BE2C (cell line): ENCODE results near the gene RELN.

Source experiments
- DNase-seq: peaks from one replicate; pipeline ENCODE4 v3.0.0-alpha.2; 2020
- H3K27me3 ChIP-seq: fragments of 250-450 bp; sonication (Bioruptor Pico); 2 replicates; pipeline ENCODE4 v1.5.1; 2020; ENCODE audit warnings: mild to moderate bottlenecking
- H3K36me3 ChIP-seq: fragments of 250-450 bp; sonication (Bioruptor Pico); 2 replicates; pipeline ENCODE4 v1.5.1; 2020; ENCODE audit warnings: mild to moderate bottlenecking
- H3K4me1 ChIP-seq: fragments of 250-450 bp; sonication (Bioruptor Pico); 2 replicates; pipeline ENCODE4 v1.5.1; 2020
- H3K4me3 ChIP-seq: 2 replicates; pipeline ENCODE4 v1.5.1; 2011; ENCODE audit warnings: low read depth, low read length
- H3K9me3 ChIP-seq: fragments of 250-450 bp; sonication (Bioruptor Pico); 2 replicates; pipeline ENCODE4 v1.5.1; 2020
- CTCF ChIP-seq: IDR thresholded peaks from 2 replicates; pipeline ENCODE4 v1.5.1; 2012; ENCODE audit warnings: mild to moderate bottlenecking, low read depth, low read length

RELN gene

DNA sequence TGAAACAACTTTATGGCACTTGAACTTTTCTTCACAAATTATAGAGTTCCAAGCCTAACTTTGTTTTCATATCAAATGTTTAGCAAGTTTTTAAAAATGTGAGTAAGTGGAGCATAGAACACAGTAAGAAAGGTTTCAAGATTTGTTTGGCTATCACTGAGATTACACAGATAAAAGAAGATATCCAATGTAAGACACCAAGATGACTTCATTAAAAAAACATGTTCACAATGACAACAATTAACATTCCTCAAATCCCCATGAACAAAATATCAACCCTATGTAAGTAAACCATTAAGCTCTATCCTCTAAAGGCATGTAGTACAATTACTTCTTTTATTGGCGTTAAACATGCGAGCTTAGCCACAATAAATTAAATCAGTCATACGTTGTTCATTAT is 129.7 kb downstream of the RELN start:
- peaks cover 7% of the 10 kb centered on the region for H3K4me1 ChIP-seq
- H3K9me3 ChIP-seq, result no peaks in the 10 kb centered on the region
- no peak for TF ChIP-seq CTCF
- no peaks in the 10 kb centered on the region for H3K36me3 ChIP-seq
- no peak overlapping the region for H3K4me3 ChIP-seq
- H3K27me3 ChIP-seq, result no peaks in the 10 kb centered on the region
- DNase-seq, result no peak

- Histone ChIP-seq H3K36me3 (no peaks in the 10 kb centered on the region), H3K9me3 (no peaks in the 10 kb centered on the region), H3K4me1 (peaks cover 7% of the 10 kb centered on the region), H3K4me3 (no peak overlapping the region), H3K27me3 (no peaks in the 10 kb centered on the region)
- peak; percentile 66 for DNase-seq
- TF ChIP-seq CTCF, result peak; percentile 57
These were observed 132.0 kb downstream of the RELN start for GRCh38 chr7:103857435-103857834.

DNA sequence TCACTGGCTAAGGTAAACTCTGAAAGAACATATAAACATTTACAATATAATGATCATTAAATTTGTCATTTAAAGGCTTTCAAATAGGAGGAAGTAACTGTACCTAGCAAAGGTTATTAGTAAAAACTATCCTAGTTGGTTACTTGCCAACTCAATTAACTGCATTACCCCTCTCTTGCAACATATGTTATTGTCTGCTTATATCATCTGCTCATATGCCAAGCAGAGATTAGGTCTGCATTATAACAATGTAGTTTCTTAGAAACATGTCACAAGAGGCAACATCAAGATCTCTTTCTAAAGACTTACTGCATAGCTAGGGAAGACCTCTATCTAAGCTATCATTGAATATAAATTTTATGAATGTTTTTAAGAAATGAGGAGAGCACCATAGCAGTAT is 132.5 kb downstream of the RELN start:
- H3K4me1 ChIP-seq, result peaks cover 7% of the 10 kb centered on the region
- TF ChIP-seq CTCF, result no peak
- no peak overlapping the region for H3K4me3 ChIP-seq
- no peaks in the 10 kb centered on the region for H3K27me3 ChIP-seq
- no peaks in the 10 kb centered on the region for H3K9me3 ChIP-seq
- no peak for DNase-seq
- no peaks in the 10 kb centered on the region for H3K36me3 ChIP-seq

DNA sequence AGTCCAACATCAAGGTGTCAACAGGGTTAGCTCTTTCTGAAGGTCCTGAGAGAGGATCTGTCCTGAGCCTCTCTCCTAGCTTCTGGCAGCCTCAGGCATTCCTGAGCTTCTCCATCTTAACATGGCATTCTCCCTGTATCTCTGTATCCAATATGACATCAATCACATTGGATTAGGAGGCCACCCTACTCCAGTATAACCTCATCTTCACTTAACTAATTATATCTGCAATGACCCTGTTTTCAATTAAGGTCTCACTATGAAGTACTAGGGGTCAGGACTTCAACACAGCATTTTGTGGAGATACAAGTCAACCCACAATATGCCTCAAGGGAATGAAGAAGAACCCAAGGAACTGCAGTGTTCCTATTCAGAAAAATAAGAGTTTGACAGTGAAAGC is 133.8 kb downstream of the RELN start:
- Histone ChIP-seq H3K4me1 (peaks cover 7% of the 10 kb centered on the region), H3K27me3 (no peaks in the 10 kb centered on the region), H3K4me3 (no peak overlapping the region), H3K36me3 (no peaks in the 10 kb centered on the region), H3K9me3 (no peaks in the 10 kb centered on the region)
- TF ChIP-seq CTCF, result no peak
- no peak for DNase-seq

- Histone ChIP-seq H3K9me3 (no peaks in the 10 kb centered on the region), H3K36me3 (no peaks in the 10 kb centered on the region), H3K4me3 (no peak overlapping the region), H3K27me3 (no peaks in the 10 kb centered on the region), H3K4me1 (peaks cover 7% of the 10 kb centered on the region)
- no peak for TF ChIP-seq CTCF
- no peak for DNase-seq
These were observed 134.8 kb downstream of the RELN start for GRCh38 chr7:103854611-103855010.

GRCh38 chr7:103851357-103851756 is 138.1 kb downstream of the RELN start:
- H3K9me3 ChIP-seq, result no peaks in the 10 kb centered on the region
- no peak for TF ChIP-seq CTCF
- H3K4me1 ChIP-seq, result no peaks in the 10 kb centered on the region; the same call in 1 of the 2 replicates
- no peak for DNase-seq
- H3K4me3 ChIP-seq, result no peak overlapping the region
- no peaks in the 10 kb centered on the region for H3K36me3 ChIP-seq
- H3K27me3 ChIP-seq, result no peaks in the 10 kb centered on the region
